ENCODE results near the gene SDHB. TPM values are rescaled to one million over a fixed set of nuclear protein-coding genes. Genes with fewer than 3 reads are reported as not detected.
A peak's percentile ranks its signal among the peaks of the same experiment; 100 is the strongest.

The SDHB gene
- total and polyA plus RNA-seq, 2 of the 13 experiments (the other 11 are each of a cell fraction or from before 2014, with no cell fraction given) = 136 to 142 TPM

GRCh38 chr1:17014671-17015567 lies 38.9 kb downstream of the SDHB start:
- H3K4me2 ChIP-seq (ENCODE audit: low read depth, low read length) = no peak overlapping the region
- intact Hi-C loops (cut with micrococcal nuclease; ENCODE audit: unreplicated experiment) = no loop called here
- POLR2A ChIA-PET = no interaction called here

More at GRCh38 chr1:17014671-17015567, 38.9 kb downstream of the SDHB start:
- no peak overlapping the region for H3K9ac ChIP-seq (ENCODE audit: insufficient read depth, low read depth, low read length)
- ATAC-seq = no peak
- H3K27ac ChIP-seq (ENCODE audit: extremely low read length, insufficient read depth, low read length) = no peak overlapping the region
- 61% methylated on average over 10 of the region's 10 CpGs for WGBS (ENCODE audit: low lambda C conversion rate)
- no peak for FAIRE-seq
- peaks cover 40% of the 10 kb centered on the region for H3K4me1 ChIP-seq (ENCODE audit: insufficient read depth, low read length)
- H3K36me3 ChIP-seq (replicated peaks in 1 of 2; ENCODE audit: control insufficient read depth in 1 of 2, insufficient read depth in 2 of 2, low read length in 2 of 2) = peaks cover under 1 to 2% of the 10 kb centered on the region in 2 experiments; a peak in 3 of 5 replicates
- H3K79me2 ChIP-seq (ENCODE audit: insufficient read depth, low read length) = no peaks in the 10 kb centered on the region
- H3K27me3 ChIP-seq (ENCODE audit: control insufficient read depth in 1 of 2, insufficient read depth in 2 of 2, low read length in 2 of 2) = no peaks in the 10 kb centered on the region
- CTCF ChIA-PET (ENCODE audit: low intra/inter-chr PET ratio, low total read pairs) = no interaction called here
- H3K4me3 ChIP-seq (replicated peaks in 1 of 3; ENCODE audit: insufficient read depth in 1 of 3, low read depth in 2 of 3, low read length in 3 of 3) = no peak overlapping the region
- no peaks in the 10 kb centered on the region for H3K9me3 ChIP-seq (ENCODE audit: low read length)
- no TSS peak for BruUV-seq (replicated peaks)
- no peaks in the 10 kb centered on the region for H4K20me1 ChIP-seq (ENCODE audit: insufficient read depth, low read length)
- in situ Hi-C loops (cut with HindIII; ENCODE audit: extremely low pct_ligation_motif_present, low pct_unique_long_range_greater_than_20kb) = no loop called here
- H2AFZ ChIP-seq (ENCODE audit: low read length) = no peak overlapping the region
- TF ChIP-seq ZNF629 (CRISPR knock-in tag; conservative IDR thresholded peaks at IDR 0.05) = peak; percentile 73
- TF ChIP-seq, protein P1, sequence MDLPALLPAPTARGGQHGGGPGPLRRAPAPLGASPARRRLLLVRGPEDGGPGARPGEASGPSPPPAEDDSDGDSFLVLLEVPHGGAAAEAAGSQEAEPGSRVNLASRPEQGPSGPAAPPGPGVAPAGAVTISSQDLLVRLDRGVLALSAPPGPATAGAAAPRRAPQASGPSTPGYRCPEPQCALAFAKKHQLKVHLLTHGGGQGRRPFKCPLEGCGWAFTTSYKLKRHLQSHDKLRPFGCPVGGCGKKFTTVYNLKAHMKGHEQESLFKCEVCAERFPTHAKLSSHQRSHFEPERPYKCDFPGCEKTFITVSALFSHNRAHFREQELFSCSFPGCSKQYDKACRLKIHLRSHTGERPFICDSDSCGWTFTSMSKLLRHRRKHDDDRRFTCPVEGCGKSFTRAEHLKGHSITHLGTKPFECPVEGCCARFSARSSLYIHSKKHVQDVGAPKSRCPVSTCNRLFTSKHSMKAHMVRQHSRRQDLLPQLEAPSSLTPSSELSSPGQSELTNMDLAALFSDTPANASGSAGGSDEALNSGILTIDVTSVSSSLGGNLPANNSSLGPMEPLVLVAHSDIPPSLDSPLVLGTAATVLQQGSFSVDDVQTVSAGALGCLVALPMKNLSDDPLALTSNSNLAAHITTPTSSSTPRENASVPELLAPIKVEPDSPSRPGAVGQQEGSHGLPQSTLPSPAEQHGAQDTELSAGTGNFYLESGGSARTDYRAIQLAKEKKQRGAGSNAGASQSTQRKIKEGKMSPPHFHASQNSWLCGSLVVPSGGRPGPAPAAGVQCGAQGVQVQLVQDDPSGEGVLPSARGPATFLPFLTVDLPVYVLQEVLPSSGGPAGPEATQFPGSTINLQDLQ (CRISPR knock-in tag; IDR thresholded peaks at IDR 0.05) = no peak
- no peak for DNase-seq (ENCODE audit: low spot score)

Data from HepG2 (cell line).